Measurements from ENCODE around the gene ERCC6. TPM values are rescaled to one million over a fixed set of nuclear protein-coding genes. Genes with fewer than 3 reads are reported as not detected.

Gene ERCC6
- total RNA-seq, 1 experiment from 2014 or later: 18.2 TPM

DNA sequence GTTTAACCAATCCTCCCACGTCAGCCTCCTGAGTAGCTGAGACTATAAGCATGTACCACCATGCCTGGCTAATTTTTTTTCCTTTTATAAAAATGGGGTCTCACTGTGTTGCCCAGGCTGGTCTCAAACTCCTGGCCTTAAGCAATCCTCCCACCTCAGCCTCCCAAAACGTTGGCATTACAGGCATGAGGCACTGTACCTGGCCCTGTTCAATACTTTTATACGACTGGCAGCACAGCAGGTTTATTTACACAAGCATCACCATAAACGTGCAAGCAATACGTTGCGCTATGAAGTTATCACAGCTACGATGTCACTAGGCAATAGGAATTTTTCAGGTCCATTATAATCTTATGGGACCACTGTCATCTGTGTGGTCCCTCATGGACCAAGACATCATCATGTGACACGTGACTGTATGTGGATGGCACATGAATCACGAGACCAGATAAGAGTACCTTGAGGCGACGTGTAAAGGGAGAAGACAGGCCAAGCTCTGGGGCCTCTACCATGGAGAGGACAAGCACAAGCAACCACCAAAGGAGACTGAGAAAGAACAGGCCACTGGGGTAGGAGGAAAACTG is 36.7 kb upstream of the ERCC6 start:
- H3K36me3 Mint-ChIP-seq (ENCODE audit: insufficient read depth in 1 of 3, low read depth in 3 of 3): no peaks in the 10 kb centered on the region
- Histone ChIP-seq H2BK5ac (ENCODE audit: insufficient read length, low read length) (no peak overlapping the region), H3K27me3 (ENCODE audit: insufficient read depth, low read length) (no peaks in the 10 kb centered on the region), H3K4ac (ENCODE audit: low read depth, low read length) (no peak overlapping the region), H2BK120ac (ENCODE audit: low read depth, low read length, poor library complexity, severe bottlenecking) (no peak overlapping the region), H3K27ac (ENCODE audit: insufficient read length, low read depth, low read length) (no peak overlapping the region), H4K20me1 (ENCODE audit: control insufficient read depth, insufficient read depth, insufficient read length) (no peaks in the 10 kb centered on the region), H2BK12ac (ENCODE audit: insufficient read length, low read depth, low read length) (no peak overlapping the region), H3K4me2 (ENCODE audit: insufficient read depth, insufficient read length, low read length) (no peak overlapping the region), H4K5ac (ENCODE audit: insufficient read length, low read depth, low read length) (no peak overlapping the region), H3K9ac (ENCODE audit: extremely low read depth, insufficient read length, low read length) (no peak overlapping the region), H3K56ac (ENCODE audit: insufficient read length, low read depth, low read length) (no peak overlapping the region), H2BK20ac (ENCODE audit: low read depth, low read length, poor library complexity, severe bottlenecking) (no peak overlapping the region), H3K14ac (ENCODE audit: insufficient read depth, low read length) (no peak overlapping the region), H3T11ph (ENCODE audit: low read length) (no peak overlapping the region), H3K79me1 (ENCODE audit: insufficient read depth, low read depth, low read length, poor library complexity, severe bottlenecking) (no peaks in the 10 kb centered on the region), H3K9me3 (ENCODE audit: control insufficient read depth, low read depth, low read length) (no peaks in the 10 kb centered on the region), H3K18ac (ENCODE audit: insufficient read length, low read depth, low read length) (no peak overlapping the region), H3K23ac (ENCODE audit: insufficient read length, low read depth, low read length) (no peak overlapping the region), H2AFZ (ENCODE audit: low read length) (no peak overlapping the region), H4K8ac (replicated peaks; ENCODE audit: insufficient read length, low read depth, low read length) (no peak overlapping the region), H3K4me1 (ENCODE audit: insufficient read depth, low read length) (no peaks in the 10 kb centered on the region), H2AK5ac (ENCODE audit: insufficient read length, low read length) (no peak overlapping the region), H3K79me2 (ENCODE audit: insufficient read depth, low read length) (no peaks in the 10 kb centered on the region), H3K23me2 (ENCODE audit: insufficient read length, low read depth, low read length, poor library complexity, severe bottlenecking) (no peaks in the 10 kb centered on the region), H4K91ac (ENCODE audit: insufficient read length, low read depth, low read length) (no peak overlapping the region), H2BK15ac (ENCODE audit: low read depth, low read length) (no peak overlapping the region)
- no peak overlapping the region for H3K4me3 Mint-ChIP-seq
- TF ChIP-seq, protein P1, sequence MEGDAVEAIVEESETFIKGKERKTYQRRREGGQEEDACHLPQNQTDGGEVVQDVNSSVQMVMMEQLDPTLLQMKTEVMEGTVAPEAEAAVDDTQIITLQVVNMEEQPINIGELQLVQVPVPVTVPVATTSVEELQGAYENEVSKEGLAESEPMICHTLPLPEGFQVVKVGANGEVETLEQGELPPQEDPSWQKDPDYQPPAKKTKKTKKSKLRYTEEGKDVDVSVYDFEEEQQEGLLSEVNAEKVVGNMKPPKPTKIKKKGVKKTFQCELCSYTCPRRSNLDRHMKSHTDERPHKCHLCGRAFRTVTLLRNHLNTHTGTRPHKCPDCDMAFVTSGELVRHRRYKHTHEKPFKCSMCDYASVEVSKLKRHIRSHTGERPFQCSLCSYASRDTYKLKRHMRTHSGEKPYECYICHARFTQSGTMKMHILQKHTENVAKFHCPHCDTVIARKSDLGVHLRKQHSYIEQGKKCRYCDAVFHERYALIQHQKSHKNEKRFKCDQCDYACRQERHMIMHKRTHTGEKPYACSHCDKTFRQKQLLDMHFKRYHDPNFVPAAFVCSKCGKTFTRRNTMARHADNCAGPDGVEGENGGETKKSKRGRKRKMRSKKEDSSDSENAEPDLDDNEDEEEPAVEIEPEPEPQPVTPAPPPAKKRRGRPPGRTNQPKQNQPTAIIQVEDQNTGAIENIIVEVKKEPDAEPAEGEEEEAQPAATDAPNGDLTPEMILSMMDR (conservative IDR thresholded peaks at IDR 0.05): no peak
- no CpG with 5 or more reads among the region's 11 CpGs for WGBS (ENCODE audit: extremely low coverage, insufficient read length, low lambda C conversion rate)
- no peaks in the 10 kb centered on the region; a peak in 1 of 5 replicates for H3K9me3 Mint-ChIP-seq
- peak overlapping the region in 1 of 3 experiments; percentile 32; a peak in 1 of 7 replicates for H3K27ac Mint-ChIP-seq
- no peak for DNase-seq
- no peaks in the 10 kb centered on the region; a peak in 1 of 4 replicates for H3K4me1 Mint-ChIP-seq
- H3K27me3 Mint-ChIP-seq (ENCODE audit: low read depth): peaks cover 7% of the 10 kb centered on the region
